ENCODE measurements around the gene AFG1L. TPM values are rescaled to one million over a fixed set of nuclear protein-coding genes. Genes with fewer than 3 reads are reported as not detected.
"Not testable (repeated sequence)": the region's sequence is repeated elsewhere in the genome, so short reads cannot be mapped to it uniquely, and the experiment has no call there.

Gene AFG1L
- total RNA-seq, 4 donors from 2014 or later: 6.7 to 8.6 (median 7.4) TPM

- no peak for TF ChIP-seq CTCF (IDR thresholded peaks at IDR 0.05)
- Histone ChIP-seq H3K27me3 (no peaks in the 10 kb centered on the region), H3K4me3 (replicated peaks in 1 of 3) (no peak overlapping the region), H3K27ac (no peak overlapping the region), H3K4me1 (no peaks in the 10 kb centered on the region), H3K9me3 (no peaks in the 10 kb centered on the region), H3K36me3 (no peaks in the 10 kb centered on the region)
- intact Hi-C loops (cut with DNase I): no loop called here
- no peak for DNase-seq
- 90 to 91% methylated on average over 3 of the region's 3 CpGs for WGBS, 2 donors
Measured at GRCh38 chr6:108368431-108369030, 73.7 kb downstream of the AFG1L start.

DNA sequence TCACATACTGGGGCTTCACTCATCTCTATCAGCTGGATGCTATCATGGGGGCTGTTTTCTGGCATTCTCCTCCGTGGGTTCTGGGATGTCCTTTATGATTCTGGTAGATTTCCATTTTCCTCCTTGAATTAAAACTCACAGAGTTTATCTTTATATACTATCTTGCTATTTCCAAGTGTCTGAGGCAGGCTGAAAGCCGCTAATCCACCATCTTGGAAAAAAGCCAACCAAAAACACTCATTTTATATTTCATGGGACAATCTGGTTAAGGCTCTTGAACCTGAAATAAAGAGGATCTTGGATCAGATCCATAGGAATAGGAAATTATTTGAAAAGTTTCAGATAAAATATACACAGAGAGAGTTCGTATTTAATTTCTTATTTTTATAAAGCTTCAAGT, 86.0 kb downstream of the AFG1L start:
- no peaks in the 10 kb centered on the region for H3K9me3 ChIP-seq
- H3K36me3 ChIP-seq: no peaks in the 10 kb centered on the region
- 88 to 90% methylated on average over 3 of the region's 3 CpGs for WGBS, 2 donors
- H3K4me3 ChIP-seq (replicated peaks in 1 of 3): no peak overlapping the region
- H3K27me3 ChIP-seq: no peaks in the 10 kb centered on the region
- no peak for TF ChIP-seq POLR2A (IDR thresholded peaks at IDR 0.05)
- no peak for TF ChIP-seq CTCF (IDR thresholded peaks at IDR 0.05)
- intact Hi-C loops (cut with DNase I): no loop called here
- no peak overlapping the region for H3K27ac ChIP-seq
- DNase-seq: no peak
- no peaks in the 10 kb centered on the region for H3K4me1 ChIP-seq

DNA sequence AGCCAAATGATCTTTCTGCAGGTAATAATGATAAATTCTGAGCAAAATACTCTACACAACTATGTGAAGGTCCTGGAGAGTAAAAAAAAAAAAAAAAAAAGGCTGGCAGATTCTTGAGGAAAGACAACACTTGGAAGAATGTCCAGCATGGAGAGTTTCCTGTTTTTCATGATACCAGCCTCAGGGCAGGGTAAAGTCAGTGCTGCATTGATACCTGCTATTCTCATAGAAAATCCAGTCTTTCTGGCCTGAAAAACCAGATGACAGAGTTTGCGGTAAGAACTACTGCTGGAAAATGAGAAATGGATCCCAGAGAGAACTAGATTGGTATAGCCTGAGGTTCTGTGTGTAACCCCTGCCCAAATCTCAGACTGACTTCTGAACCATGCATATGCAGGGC, 89.1 kb downstream of the AFG1L start:
- WGBS, 2 donors: 87 to 100% methylated on average over 1 of the region's 1 CpG
- intact Hi-C loops (cut with DNase I): no loop called here
- no peak for DNase-seq
- H3K27me3 ChIP-seq: no peaks in the 10 kb centered on the region
- no peak for TF ChIP-seq CTCF (IDR thresholded peaks at IDR 0.05)
- no peak for TF ChIP-seq POLR2A (IDR thresholded peaks at IDR 0.05)
- no peak overlapping the region for H3K27ac ChIP-seq
- no peaks in the 10 kb centered on the region for H3K36me3 ChIP-seq
- no peak overlapping the region for H3K4me3 ChIP-seq (replicated peaks in 1 of 3)
- H3K4me1 ChIP-seq: no peaks in the 10 kb centered on the region
- H3K9me3 ChIP-seq: no peaks in the 10 kb centered on the region

GRCh38 chr6:108389190-108389589, 94.3 kb downstream of the AFG1L start:
- 88 to 93% methylated on average over 4 of the region's 4 CpGs for WGBS, 2 donors
- H3K27ac ChIP-seq; DNase-seq; intact Hi-C loops (cut with DNase I); H3K36me3 ChIP-seq; H3K4me1 ChIP-seq; H3K27me3 ChIP-seq; H3K4me3 ChIP-seq (replicated peaks in 1 of 3); H3K9me3 ChIP-seq: not testable (repeated sequence)

DNA sequence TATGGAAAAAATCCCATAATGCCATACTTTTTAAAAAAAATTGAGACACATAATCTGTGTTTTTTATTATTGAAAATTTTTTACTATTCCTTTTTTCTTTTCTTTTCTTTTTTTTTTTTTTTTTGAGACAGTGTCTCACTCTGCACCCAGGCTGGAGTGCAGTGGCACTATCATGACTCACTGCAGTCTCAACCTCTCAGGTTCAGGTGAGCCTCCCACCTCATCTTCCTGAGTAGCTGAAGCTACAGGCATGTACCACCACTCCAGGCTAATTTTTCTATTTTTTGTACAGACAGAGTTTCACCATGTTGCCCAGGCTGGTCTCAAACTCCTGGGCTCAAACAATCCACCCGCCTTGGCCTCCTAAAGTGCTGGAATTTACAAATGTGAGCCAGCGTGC, 100.4 kb downstream of the AFG1L start:
- H3K4me1 ChIP-seq: no peaks in the 10 kb centered on the region
- TF ChIP-seq POLR2A (IDR thresholded peaks at IDR 0.05) (no peak), CTCF (IDR thresholded peaks at IDR 0.05) (no peak)
- no peaks in the 10 kb centered on the region for H3K36me3 ChIP-seq
- intact Hi-C loops (cut with DNase I): no loop called here
- H3K27ac ChIP-seq: no peak overlapping the region
- H3K27me3 ChIP-seq: no peaks in the 10 kb centered on the region
- no peaks in the 10 kb centered on the region for H3K9me3 ChIP-seq
- no peak overlapping the region for H3K4me3 ChIP-seq (replicated peaks in 1 of 3)
- no peak for DNase-seq
- 97 to 100% methylated on average over 2 of the region's 2 CpGs for WGBS, 2 donors

- no peak for DNase-seq
- H3K9me3 ChIP-seq: no peaks in the 10 kb centered on the region
- H3K27ac ChIP-seq: no peak overlapping the region
- H3K36me3 ChIP-seq: no peaks in the 10 kb centered on the region
- 61 to 63% methylated on average over 3 of the region's 3 CpGs for WGBS, 2 donors
- intact Hi-C loops (cut with DNase I): no loop called here
- H3K4me1 ChIP-seq: no peaks in the 10 kb centered on the region
- H3K4me3 ChIP-seq (replicated peaks in 1 of 3): no peak overlapping the region
- TF ChIP-seq POLR2A (IDR thresholded peaks at IDR 0.05) (no peak), CTCF (IDR thresholded peaks at IDR 0.05) (no peak)
- no peaks in the 10 kb centered on the region for H3K27me3 ChIP-seq
Measured at GRCh38 chr6:108403236-108403635, 108.4 kb downstream of the AFG1L start.
